T-helper 2 cell (primary cell): ENCODE data around the gene OR7G1.

Source experiments
- DNase-seq, 5 experiments: peaks; one replicate each; pipeline versions ENCODE4 v3.0.0 to v3.0.0-alpha.2; 2012 to 2022
- total RNA-seq, 2 donors: gene quantifications; one replicate each; lab custom pipeline; 2026; lab: John Stamatoyannopoulos, UW

OR7G1 gene, protein sequence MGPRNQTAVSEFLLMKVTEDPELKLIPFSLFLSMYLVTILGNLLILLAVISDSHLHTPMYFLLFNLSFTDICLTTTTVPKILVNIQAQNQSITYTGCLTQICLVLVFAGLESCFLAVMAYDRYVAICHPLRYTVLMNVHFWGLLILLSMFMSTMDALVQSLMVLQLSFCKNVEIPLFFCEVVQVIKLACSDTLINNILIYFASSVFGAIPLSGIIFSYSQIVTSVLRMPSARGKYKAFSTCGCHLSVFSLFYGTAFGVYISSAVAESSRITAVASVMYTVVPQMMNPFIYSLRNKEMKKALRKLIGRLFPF
- 0 reads per million in 2 donors for total RNA-seq

DNA sequence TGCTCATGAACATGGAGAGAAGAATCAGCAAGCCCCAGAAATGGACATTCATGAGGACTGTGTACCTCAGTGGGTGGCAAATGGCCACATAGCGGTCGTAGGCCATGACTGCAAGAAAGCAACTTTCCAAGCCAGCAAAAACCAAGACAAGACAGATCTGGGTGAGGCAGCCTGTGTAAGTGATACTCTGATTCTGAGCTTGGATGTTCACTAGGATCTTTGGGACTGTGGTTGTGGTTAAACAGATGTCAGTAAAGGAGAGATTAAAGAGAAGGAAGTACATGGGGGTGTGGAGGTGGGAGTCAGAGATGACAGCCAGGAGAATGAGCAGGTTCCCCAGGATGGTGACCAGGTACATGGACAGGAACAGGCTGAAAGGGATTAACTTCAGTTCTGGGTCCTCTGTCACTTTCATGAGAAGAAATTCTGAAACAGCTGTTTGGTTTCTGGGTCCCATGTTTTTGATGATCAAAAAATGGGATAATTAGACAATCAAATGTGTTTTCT, at the start of gene OR7G1:
Gene OR7G1, minus strand, starts transcription at position 457 of the 507 bp plus-strand sequence. Its CDS starts 0 bp downstream, at position 457.
- no peak for DNase-seq

DNA sequence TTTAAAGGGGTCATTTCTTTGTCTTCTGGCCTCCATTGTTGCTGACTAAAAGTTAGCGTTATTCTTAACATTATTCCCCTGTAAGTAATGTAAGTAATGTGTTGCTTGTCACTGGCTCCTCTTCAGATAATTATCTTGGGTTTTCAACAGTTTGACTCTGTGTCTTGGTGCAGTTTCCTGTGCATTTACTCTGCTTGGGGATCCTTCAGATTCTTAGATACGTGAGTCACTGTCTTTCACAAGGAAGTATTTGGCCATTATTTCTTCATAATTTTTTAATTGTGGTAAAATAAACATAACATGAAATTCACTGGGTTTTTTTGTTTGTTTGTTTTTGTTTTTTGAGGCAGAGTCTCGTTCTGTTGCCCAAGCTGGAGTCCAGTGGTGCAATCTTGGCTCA, 49.7 kb upstream of the OR7G1 start:
- DNase-seq: no peak

DNA sequence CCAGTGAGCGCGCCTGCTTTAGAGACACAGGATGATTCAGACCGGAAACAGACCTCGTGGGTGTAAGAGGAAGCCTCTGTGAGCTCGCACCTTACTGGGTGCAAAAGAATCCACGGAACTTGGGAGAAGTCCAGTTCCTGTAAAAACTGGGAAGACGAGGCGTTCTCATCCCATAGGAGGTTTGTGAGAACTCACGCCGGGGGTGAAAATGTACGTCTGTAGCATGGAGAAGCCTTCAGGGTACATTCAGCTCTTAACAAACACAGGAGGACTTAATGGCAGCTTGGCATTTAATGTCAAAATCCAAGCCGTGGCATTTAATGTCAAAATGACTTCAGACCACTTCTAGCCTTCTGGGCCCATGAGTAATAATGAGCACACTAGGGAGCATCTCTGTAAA, 45.9 kb upstream of the OR7G1 start:
- no peak for DNase-seq

DNA sequence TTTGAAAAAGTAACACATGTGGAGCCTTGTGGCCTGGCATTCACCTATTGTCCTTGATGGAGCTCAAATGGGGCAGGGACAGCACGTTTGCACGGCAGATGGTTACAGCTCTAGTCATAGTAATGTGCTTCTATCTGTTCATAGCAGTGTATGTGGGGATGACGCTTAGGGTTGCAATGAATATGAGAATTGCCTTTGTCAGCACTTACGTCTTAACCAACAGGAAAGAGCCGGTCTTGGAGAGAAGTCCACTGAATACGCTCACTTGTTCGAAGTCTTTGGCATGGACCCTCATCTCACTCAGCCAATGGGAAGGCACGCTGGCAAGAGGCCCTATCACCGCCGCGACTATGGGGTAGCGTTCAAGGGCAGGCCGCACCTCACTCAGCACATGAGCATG, 44.3 kb upstream of the OR7G1 start:
- no peak for DNase-seq

DNA sequence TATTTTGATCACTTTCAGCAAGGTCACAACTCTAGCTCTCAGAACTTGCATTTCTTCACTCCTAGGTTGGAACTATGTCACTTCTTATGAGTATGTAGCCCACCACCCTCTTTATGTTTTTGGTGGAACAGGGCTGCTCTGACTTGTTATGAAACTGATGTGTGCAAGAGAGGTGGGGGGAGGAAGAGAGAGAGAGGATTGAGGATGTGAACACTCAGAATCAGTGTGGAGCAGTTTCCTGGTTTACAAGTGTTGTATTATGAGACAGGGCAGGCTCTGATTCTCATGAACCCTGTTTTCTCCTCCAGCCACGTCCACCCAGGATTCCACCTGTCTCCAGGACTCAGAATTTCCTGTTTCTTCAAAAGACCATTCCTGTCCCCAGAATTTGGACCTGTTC, 40.7 kb upstream of the OR7G1 start:
- DNase-seq: no peak

DNA sequence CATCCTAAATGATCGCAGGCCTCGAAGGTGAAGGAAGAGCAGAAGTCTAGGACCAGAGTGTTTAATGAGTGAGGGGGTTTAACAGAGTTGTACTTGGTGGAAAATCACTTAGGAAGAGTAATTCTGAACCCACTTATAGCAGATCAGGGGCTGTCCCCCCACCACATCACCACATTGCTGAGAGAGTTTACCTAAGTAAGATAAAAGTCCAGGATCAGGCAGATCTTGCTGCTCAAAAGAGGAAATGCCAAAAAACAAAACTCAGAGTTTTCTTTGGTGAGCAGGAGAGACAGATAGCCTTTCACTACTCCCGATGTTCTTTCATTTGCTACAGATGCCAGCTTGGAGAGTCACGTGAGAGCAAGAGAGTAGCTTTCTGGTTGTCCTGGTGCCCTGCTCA, 40.0 kb upstream of the OR7G1 start:
- DNase-seq: no peak

DNA sequence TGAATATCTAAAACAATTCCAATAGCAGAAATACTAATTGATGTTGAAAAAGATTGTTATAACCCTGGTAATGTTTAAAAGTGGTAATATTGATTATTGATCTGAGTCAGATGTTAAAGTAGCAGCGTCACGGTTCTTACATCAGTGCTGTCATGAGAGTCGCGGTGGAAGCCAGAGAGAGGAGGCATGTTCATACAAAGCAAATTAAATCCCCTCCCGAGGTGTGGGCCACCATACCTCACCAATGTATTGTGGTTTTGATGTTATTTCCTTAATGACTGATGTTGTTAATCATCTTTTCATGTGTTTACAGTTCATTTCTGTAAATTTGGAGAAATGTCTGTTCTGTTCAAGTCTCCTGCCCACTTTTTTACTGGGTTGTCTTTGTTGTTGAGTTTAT, 35.8 kb upstream of the OR7G1 start:
- no peak for DNase-seq

DNA sequence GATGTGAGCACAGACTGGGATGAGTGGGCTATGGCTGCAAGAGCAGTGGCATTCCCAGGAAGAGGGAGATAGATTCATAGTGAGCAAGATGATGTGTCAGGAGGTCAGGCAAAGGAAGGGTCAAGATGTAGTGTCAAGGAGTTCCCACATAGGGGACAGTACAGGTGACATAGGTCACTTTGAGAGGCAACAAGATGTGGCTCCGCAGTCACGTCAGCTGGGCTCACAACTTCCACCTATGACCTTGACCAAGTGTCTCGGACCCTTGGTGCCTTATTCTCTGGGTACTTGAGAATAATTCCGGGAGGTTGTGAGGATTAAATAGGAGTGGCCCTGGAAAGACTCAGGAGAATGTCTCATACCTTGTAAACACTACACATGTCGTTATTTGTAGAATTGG, 35.1 kb upstream of the OR7G1 start:
- DNase-seq: no peak

DNA sequence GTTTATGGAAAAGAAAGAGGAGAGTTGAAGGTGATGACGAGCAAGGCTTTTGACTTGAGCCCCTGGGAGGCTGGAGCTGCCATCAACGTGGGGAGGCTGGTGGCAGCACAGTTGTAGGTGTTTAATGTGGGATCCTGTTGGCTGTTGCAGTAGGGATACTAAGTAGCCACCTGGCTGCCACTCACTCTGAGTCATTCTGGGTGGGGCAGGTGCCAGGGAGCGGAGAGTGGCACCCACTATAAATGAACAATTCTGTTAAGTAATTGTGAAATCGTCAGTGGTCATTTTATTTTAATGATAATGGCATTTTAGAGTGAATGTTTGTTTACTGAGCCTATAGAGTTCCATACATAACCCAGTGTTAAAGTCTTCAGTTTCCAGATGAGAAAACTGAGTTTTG, 34.4 kb upstream of the OR7G1 start:
- DNase-seq: no peak

DNA sequence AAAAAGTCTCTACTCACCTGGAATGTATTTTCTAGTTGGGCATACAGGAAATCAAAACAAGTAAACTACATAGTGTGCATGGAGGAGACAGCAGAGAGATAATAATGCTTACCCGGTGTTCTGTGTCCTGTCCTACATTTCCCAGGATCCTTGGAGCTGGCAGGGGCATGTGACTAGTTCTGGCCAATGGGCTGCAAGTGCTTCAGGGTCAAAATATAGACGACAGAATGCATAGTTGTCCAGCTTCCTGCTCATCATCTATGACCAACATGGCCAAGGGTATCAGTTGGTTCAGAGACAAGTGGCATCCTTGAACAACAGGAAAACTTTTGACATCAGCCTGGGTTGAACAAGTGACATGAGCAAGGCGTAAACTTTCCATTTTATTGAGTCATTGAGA, 33.1 kb upstream of the OR7G1 start:
- no peak for DNase-seq

DNA sequence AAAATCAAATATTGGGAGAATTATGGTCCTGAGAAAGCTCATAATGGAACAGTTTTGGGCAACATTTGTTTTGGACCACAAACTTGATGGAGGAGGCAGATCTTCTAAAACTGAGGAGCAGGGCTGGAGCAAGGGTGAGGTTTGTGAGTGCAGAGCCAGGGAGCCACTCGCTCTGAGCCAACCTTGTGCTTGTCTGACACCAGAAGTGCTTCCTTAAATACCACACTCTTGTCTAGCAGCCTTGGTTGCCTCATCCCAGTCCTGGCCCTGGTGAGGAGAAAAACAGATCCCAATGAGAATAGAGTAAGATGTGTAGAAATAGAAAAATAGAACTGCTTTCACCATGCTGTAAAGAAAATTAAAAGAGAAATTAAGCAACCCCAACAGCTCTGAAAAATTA, 31.3 kb upstream of the OR7G1 start:
- DNase-seq: no peak

DNA sequence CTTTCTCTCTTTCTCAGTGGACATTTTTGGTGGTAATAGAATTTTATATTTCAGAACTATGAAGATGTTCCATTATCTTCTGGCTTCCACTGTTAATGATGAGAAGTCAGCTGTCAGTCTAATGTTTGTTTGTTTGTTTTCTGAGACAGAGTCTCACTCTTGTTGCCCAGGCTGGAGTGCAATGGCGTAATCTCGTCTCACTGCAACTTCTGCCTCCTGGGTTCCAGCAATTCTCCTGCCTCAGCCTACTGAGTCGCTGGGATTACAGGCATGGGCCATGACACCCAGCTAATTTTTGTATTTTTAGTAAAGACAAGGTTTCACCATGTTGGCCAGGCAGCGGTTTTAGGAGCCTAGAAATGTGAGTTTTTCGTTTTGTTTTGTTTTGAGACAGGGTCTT, 29.4 kb upstream of the OR7G1 start:
- peak in 1 of 5 experiments; percentile 19 for DNase-seq

DNA sequence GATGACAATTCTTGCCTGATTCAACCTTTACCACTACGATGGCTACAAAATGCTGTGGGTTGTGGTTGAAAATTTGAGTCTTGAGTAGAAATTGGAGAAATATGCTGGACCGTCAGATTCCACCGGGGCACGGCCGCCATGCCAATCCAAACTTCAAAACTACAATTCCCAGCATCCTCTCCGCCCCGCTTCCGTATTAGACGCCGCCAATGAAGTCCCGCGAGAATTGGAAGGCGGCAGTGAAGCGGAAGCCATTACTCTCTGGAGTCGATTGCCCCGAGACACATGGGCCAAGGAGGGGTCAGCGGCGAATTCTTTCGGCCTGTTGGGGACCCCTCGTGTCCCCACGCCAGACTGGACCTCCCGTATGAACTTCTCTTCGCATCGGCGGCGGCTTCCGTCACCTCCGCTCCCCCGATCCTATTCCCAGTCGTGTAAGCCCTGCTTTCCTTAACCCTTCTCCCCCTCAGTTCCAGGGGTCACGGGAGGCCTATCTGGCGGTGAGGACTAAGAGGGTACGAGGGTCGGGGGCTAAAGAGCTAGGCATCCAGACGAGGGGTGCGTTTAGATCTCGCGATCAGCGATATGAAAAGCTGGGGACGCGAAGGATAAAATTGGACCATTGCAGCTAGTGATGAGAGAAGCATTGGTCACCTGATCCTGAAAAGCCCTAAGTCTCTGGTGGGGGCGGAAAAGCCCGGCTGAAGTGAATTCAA, 24.8 kb upstream of the OR7G1 start, which contains the start of gene ZNF317:
Gene ZNF317, plus strand, starts transcription at position 239 of the 716 bp plus-strand sequence. CDS start 15,620 bp downstream, outside the sequence.
- peak; percentile 60 to 94 (median 84) for DNase-seq

DNA sequence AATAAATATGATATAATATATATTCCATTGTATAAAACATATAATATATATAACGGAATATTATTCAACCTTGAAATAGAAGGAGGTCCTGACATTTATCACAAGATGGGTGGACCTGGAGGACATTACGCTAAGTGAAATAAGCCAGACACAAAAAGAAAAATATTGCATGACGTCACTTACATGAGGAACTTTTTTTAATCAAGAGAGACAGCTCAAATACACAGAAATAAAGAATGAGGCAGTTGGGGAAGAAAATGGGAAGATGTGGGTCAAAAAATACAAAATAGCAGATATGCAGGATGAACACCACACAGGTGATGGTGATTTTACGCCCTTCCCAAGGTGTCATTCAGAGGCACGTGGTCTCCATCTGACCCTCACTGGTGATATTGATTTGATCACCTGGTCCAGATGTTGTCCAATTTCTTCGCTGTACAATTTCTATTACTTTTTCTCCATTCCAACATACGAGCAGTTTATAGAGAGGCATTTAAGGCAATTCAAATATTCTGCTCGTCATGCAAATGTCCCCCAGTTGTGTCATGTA, 24.1 kb upstream of the OR7G1 start:
- DNase-seq: no peak

DNA sequence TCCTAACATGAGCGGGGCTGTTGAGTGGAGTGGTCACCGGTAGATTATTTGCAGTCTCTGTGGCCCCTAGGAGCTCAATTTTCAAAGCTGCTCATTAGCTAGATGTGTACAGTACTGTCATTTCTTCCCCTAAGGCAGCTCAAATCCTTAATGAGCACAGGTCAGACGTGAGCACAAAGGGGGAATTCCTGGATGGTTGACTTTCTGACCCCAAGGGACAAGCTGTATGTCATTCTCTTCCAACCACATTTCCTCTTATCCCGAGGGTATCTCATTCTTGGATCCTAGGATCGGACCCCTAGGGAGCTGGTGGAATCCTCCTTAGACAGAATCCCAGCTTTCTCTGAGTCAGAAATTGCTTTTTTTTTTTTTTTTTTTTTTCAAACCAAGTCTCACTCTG, 16.9 kb upstream of the OR7G1 start:
- no peak for DNase-seq

DNA sequence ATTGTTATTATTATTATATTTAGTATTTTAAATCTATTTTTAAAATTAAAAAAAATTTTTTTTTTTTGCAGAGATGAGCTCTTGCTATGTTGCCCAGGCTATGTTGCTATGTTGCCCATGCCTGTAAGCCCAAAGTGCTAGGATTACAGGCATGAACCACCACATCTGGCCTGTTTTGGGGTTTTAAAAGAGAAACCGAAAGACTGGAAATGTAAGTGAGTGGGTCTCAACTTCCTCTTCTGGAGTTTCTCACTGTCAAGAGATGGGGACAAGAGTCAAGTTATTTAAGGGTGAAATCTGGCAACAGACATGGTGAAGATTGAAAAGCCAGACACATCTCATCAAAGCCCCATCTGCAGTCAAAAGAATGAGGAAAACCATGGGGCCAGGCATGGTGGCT, 15.4 kb upstream of the OR7G1 start:
- DNase-seq: peak in 1 of 5 experiments; percentile 6

DNA sequence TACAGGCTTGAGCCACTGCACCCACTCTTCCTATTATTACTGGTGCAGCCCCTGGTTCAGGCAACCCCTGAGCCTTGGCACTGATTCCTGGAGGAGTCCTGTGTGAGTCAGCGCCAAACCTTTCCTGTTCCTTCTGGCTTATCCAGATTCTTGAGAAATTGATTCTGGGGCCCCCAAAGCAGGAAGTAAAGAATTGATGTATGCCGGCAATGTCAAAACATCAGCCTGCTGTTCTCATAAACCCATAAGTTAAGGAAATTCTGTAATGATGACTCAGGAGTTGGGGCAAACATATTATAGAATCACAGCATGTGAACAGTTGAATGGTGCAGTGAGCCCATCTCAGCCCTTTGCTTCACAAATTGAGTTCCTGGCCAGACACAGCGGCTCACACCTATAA, 12.6 kb upstream of the OR7G1 start:
- no peak for DNase-seq

DNA sequence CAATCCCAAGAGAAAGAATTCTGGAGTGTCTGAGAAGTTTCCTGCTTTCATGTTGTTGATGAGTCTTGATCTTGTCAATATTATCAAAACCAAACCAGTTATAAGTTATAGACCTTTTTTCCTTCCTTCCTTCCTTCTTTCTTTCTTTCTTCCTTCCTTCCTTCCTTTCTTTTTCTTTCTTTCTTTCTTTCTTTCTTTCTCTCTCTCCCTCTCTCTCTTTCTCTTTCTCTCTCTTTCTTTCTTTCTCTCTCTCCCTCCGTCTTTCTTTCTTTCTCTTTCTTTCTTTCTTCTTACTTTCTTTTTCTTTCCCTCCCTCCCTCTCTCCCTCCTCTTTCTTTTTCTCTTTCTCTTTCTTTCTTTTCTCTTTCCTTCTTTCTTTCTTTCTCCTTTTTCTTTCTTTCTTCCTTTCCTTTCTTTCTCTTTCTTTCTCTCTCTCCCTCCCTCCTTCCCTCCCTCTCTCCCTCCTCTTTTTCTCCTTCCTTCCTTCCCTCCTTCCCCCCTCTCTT, 11.4 kb upstream of the OR7G1 start, which contains the start of gene OR7G3:
Gene OR7G3, minus strand, starts transcription at position 51 of the 506 bp plus-strand sequence. Its CDS starts 0 bp downstream, at position 51.
- no peak for DNase-seq

DNA sequence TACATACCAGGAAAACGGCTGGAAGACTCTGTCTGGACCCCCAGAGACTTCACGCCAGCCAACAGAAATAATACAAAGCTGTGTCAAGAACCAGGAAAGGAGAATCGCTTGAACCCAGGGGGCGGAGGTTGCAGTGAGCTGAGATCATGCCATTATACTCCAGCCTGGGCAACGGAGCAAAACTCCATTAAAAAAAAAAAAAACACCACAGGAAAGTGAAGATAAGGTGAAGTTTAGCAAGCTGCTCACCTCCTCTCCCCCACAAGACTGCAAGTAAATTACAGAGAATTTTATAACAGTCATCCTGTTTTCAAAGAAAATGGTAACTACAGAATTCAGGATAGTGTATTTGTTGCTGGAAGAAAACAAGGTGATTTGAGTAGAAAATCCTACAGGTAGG, 984 bp upstream of the OR7G1 start:
- no peak for DNase-seq

DNA sequence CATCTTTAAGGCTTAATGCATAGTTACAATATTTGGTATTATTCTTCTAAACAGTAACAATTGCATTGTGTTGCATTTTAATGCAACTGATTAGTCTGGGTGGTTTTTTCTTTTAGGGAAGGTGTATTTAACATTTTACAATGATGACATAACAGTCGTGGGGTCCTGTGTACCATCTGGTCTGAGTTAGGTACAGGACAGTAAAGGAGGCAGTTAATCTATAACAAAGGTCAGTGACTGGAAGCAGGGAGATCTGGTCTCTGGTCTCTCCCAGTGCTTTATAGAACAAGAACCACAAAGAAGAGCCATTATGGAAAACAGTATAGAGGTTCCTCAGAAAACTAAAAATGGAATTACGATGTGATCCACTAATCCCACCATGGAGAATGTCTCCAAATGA, 5.6 kb downstream of the OR7G1 start:
- no peak for DNase-seq

DNA sequence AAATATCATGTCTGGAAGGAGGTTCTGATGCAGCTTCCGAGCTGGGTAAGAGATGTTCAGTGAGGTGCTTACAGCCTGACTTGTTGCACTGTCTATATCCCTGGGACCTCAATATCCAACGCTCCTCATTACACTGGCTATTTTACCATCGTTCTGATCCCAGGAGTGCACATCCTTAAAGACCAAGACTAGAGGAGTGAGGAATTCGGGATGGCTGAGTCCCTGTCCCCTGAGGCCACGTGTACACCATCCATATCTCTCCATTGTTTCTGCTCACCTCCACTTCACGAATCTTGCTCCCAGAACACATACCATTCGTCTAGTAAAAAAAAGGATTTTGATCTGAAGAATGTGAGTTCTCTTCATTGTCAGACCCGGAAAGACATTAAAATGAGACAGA, 8.2 kb downstream of the OR7G1 start, which contains the start of gene OR7G2:
Gene OR7G2, minus strand, starts transcription at position 101 of the 400 bp plus-strand sequence. CDS start 4,232 bp downstream, outside the sequence.
- DNase-seq: no peak

DNA sequence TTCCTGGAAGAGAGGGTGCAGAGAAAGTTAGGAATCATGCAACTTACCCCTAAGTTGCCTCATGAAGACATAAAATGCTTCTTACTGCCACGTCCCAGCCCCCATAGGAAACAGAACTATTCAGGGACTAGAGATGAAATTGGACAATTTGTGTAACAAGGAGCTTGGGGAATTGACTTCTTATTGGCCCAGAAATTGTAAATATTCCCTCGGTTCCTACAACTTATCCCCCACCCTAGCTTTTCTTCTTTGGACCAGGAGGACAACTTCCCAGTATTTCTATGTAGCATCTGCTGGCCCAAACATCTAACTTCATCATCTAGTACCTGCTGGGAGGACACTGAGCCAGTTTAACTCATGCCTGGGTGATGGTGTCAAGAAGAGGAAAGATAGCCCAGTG, 28.8 kb downstream of the OR7G1 start, which contains the start of gene OR1M1:
Gene OR1M1, plus strand, starts transcription at position 301 of the 400 bp plus-strand sequence. CDS start 6,184 bp downstream, outside the sequence.
- DNase-seq: no peak

DNA sequence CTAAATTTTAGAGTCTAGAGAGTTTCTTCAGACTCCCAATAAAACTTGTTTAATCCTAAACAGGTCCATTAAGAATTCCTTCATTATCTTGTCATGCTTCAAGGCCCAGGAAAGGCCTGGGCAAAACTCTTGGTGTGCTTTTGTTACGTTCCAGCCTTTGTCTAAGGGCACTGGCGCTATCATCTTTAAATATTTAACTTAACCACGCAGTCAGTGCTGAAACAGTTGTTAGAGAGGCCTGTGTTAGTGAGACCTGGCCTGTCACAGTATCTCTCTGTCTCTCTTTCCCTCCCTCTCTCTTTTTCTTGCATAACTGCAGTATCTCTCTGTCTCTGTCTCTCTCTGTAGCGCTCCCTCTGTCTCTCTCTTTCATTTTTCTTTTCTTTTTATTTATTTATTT, 36.9 kb downstream of the OR7G1 start:
- no peak for DNase-seq
